Left ventricle myocardium inferior (tissue), 1 donor: ENCODE results near the gene CHD2. TPM values are rescaled to one million over a fixed set of nuclear protein-coding genes. Genes with fewer than 3 reads are reported as not detected.
"Not testable (repeated sequence)": the region's sequence is repeated elsewhere in the genome, so short reads cannot be mapped to it uniquely, and the experiment has no call there.

Experiments used
- DNase-seq: peaks from one replicate; pipeline ENCODE4 v3.0.0-alpha.2; 2020
- H3K27ac ChIP-seq: fragments of 200-600 bp; replicated peaks from 2 replicates; pipeline ENCODE4 v1.8.0; 2021
- H3K27me3 ChIP-seq: fragments of 200-600 bp; 2 replicates; pipeline ENCODE4 v1.8.0; 2021; ENCODE audit warnings: low read depth
- H3K36me3 ChIP-seq: fragments of 200-600 bp; 2 replicates; pipeline ENCODE4 v1.8.0; 2021
- H3K4me1 ChIP-seq: fragments of 200-600 bp; 2 replicates; pipeline ENCODE4 v1.8.0; 2021
- H3K4me3 ChIP-seq: fragments of 200-600 bp; 2 replicates; pipeline ENCODE4 v1.8.0; 2021; ENCODE audit warnings: mild to moderate bottlenecking, moderate library complexity
- H3K9me3 ChIP-seq: fragments of 200-600 bp; replicated peaks from 2 replicates; pipeline ENCODE4 v1.8.0; 2021
- CTCF ChIP-seq: fragments of 200-600 bp; IDR thresholded peaks from 2 replicates; pipeline ENCODE4 v1.8.0; 2021; ENCODE audit warnings: antibody characterized with exemption, mild to moderate bottlenecking, borderline replicate concordance
- intact Hi-C: fragments of 100-400 bp; cut with micrococcal nuclease; formaldehyde crosslinking; loops from one replicate; pipeline ENCODE4 v1.11.0; 2022
- total RNA-seq: library from RNA; stranded (reverse); fragmentation: NEBNext Ultra II Directional; extraction: Animal tissue kit (Norgen Biotek cat#: 25700); gene quantifications from one replicate; pipeline ENCODE4 v1.2.1, GENCODE V29; 2021
- donor health status: DM: no; HTN: yes; CAD: no; lungs with severe emphysema.

The CHD2 gene
- total RNA-seq, 1 donor from 2014 or later: 41.3 TPM

- H3K4me3 ChIP-seq: no peak overlapping the region
- no peak for DNase-seq
- H3K27me3 ChIP-seq: peaks cover 3% of the 10 kb centered on the region
- H3K4me1 ChIP-seq: peaks cover 59% of the 10 kb centered on the region
- no peak for TF ChIP-seq CTCF
- H3K27ac ChIP-seq: no peak overlapping the region
- no peaks in the 10 kb centered on the region for H3K36me3 ChIP-seq
- no peaks in the 10 kb centered on the region for H3K9me3 ChIP-seq
- intact Hi-C loops: no loop called here
These were observed 158.0 kb downstream of the CHD2 start for GRCh38 chr15:93058128-93058527.

GRCh38 chr15:93058904-93059427 is 158.8 kb downstream of the CHD2 start:
- Histone ChIP-seq H3K9me3 (no peaks in the 10 kb centered on the region), H3K36me3 (no peaks in the 10 kb centered on the region), H3K27ac (no peak overlapping the region), H3K4me3 (no peak overlapping the region), H3K4me1 (peaks cover 67% of the 10 kb centered on the region), H3K27me3 (peaks cover 3% of the 10 kb centered on the region)
- no peak for TF ChIP-seq CTCF
- intact Hi-C loops: no loop called here
- DNase-seq: no peak

- Histone ChIP-seq H3K36me3 (no peaks in the 10 kb centered on the region), H3K27ac (no peak overlapping the region), H3K4me3 (no peak overlapping the region), H3K27me3 (peaks cover 3% of the 10 kb centered on the region), H3K9me3 (no peaks in the 10 kb centered on the region), H3K4me1 (peaks cover 72% of the 10 kb centered on the region)
- TF ChIP-seq CTCF: no peak
- no peak for DNase-seq
- intact Hi-C loops: no loop called here
These were observed 159.3 kb downstream of the CHD2 start for GRCh38 chr15:93059442-93059841.

GRCh38 chr15:93060336-93061248 is 160.5 kb downstream of the CHD2 start:
- Histone ChIP-seq H3K4me3 (peak overlapping the region; percentile 46), H3K36me3 (peaks cover 2% of the 10 kb centered on the region), H3K9me3 (no peaks in the 10 kb centered on the region), H3K27me3 (peaks cover 3% of the 10 kb centered on the region), H3K4me1 (peaks cover 83% of the 10 kb centered on the region), H3K27ac (no peak overlapping the region)
- no peak for TF ChIP-seq CTCF
- intact Hi-C loops: no loop called here
- no peak for DNase-seq

GRCh38 chr15:93062628-93063261 is 162.6 kb downstream of the CHD2 start:
- Histone ChIP-seq H3K4me3 (peak overlapping the region; percentile 46), H3K27ac (peak overlapping the region; percentile 56), H3K4me1 (peaks cover 88% of the 10 kb centered on the region)
- intact Hi-C loops, H3K27me3 ChIP-seq, H3K9me3 ChIP-seq, H3K36me3 ChIP-seq, DNase-seq: not testable (repeated sequence)
